AG09309 (cell line): ENCODE data around the gene CABLES1.

ENCODE experiments used
- DNase-seq: peaks from one replicate; pipeline ENCODE4 v3.0.0-alpha.2; 2010; ENCODE audit warnings: low read depth
- H3K4me3 ChIP-seq: 2 replicates; pipeline ENCODE4 v1.5.1; 2011; ENCODE audit warnings: mild to moderate bottlenecking, low read depth, low read length, moderate library complexity; ENCODE audit not compliant: control insufficient read depth
- TF ChIP-seq, protein P1 (sequence below): IDR thresholded peaks from 2 replicates; pipeline ENCODE4 v1.5.1; 2011; ENCODE audit warnings: mild to moderate bottlenecking, low read depth, low read length, inconsistent platforms; ENCODE audit not compliant: insufficient read depth, control insufficient read depth; ENCODE audit errors: missing control alignments

CABLES1 gene

GRCh38 chr18:23277399-23277798 lies 142.1 kb downstream of the CABLES1 start:
- H3K4me3 ChIP-seq = no peak overlapping the region
- DNase-seq = no peak
- TF ChIP-seq, protein P1, sequence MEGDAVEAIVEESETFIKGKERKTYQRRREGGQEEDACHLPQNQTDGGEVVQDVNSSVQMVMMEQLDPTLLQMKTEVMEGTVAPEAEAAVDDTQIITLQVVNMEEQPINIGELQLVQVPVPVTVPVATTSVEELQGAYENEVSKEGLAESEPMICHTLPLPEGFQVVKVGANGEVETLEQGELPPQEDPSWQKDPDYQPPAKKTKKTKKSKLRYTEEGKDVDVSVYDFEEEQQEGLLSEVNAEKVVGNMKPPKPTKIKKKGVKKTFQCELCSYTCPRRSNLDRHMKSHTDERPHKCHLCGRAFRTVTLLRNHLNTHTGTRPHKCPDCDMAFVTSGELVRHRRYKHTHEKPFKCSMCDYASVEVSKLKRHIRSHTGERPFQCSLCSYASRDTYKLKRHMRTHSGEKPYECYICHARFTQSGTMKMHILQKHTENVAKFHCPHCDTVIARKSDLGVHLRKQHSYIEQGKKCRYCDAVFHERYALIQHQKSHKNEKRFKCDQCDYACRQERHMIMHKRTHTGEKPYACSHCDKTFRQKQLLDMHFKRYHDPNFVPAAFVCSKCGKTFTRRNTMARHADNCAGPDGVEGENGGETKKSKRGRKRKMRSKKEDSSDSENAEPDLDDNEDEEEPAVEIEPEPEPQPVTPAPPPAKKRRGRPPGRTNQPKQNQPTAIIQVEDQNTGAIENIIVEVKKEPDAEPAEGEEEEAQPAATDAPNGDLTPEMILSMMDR = no peak

GRCh38 chr18:23279931-23280330 lies 144.6 kb downstream of the CABLES1 start:
- TF ChIP-seq, protein P1 = no peak
- no peak for DNase-seq
- no peak overlapping the region for H3K4me3 ChIP-seq

DNA sequence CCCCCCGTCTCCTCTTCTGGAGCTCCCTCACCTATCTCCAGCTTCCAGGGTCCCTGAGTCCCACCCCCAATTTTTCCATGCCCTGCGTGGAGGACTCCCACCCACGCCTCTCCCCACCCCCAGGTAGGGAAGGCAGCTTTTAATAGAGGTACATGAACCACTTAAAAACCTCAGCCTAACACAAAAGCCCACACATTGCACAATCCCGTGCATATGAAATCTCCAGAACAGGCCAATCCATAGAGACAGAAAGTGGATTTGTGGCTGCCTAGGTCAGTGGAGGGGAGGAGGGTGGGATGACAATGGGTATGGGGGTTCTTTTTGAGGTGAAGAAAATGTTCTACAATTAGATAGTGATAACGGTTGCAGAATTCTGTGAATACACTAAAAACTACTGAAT lies 145.6 kb downstream of the CABLES1 start:
- DNase-seq = no peak
- H3K4me3 ChIP-seq = no peak overlapping the region
- TF ChIP-seq, protein P1 = no peak

DNA sequence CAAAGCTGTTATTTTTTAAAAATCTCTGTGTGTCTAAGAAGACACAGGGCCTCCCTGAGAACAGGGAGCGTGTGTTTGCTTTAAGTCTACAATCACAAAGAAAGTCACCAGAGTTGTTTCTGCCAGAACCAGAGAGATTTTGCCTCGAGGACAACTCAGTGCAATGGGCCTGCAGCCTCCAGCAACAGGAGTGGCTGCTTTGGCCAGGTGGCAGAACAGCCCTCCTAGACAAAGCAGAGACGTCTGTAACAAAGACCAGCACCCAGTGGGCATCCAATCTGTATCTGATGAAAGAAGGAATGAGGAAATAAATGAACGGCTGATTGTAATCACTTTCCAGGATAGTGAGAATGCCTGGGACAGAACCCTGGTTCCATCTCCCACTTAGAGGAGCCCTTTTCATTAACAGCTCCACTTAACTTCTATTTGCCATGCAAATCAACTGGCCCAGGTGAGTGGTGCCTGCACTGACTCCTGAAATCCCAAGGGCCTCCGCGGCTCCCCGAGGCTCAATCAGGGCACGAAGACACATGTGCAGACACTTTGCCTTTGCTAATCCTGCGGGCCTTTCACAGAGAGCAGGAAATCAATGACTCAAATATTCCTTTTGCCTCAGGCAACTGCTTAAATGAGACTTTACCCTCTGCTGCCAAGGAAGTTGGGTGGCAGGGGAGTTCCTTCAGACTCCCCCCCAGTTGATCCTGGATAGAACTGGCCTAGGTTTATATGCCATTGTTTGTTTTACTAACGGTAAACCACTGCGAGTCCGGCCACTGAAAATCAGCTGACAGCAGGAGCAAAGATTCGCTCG lies 146.5 kb downstream of the CABLES1 start:
- TF ChIP-seq, protein P1 = no peak
- H3K4me3 ChIP-seq = no peak overlapping the region
- peak; percentile 67 for DNase-seq

DNA sequence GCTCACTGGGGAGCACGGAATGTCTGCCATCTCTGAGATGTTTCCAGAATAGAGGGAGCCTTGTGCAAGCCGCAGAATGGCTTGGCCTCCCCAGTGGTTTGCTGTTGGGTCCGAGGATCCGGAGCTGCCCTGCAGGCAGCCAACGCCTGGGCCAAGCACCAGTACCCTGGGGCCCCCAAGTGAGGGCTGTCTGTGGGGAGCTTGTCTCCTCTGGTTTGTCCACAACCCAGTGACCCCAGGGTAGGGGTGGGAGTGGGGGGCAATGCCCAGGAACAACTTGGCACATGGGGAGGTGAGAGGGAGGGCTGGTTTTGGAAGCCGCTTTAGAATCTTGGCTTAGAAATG lies 147.1 kb downstream of the CABLES1 start:
- no peak for DNase-seq
- TF ChIP-seq, protein P1 = no peak
- H3K4me3 ChIP-seq = no peak overlapping the region

GRCh38 chr18:23283916-23284430 lies 148.7 kb downstream of the CABLES1 start:
- no peak overlapping the region for H3K4me3 ChIP-seq
- DNase-seq = no peak
- TF ChIP-seq, protein P1 = no peak
